Hepatic stellate cell (primary cell): ENCODE results near the gene SKAP2.

ENCODE experiments used
- DNase-seq: peaks from one replicate; pipeline ENCODE4 v3.0.0; 2011; ENCODE audit warnings: low spot score

Gene SKAP2

DNA sequence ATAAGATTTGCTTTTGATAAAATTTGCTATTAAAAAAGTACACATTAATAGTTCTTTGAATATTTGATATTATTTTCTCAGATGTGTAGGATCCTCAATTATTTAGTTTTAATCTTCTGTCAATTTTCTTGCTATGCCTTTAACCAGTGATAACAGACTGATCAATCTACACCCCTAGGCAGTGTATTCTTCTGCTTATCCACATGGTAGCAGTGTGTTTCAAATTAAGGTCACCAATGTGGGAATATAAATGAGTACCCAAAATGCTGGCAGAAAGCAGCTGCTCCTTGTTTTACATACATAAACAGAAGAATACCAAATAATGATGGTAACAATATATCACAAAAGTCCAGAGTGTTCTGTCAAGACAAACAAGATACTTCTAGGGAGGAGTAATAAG is 87.0 kb downstream of the SKAP2 start:
- DNase-seq = no peak

DNA sequence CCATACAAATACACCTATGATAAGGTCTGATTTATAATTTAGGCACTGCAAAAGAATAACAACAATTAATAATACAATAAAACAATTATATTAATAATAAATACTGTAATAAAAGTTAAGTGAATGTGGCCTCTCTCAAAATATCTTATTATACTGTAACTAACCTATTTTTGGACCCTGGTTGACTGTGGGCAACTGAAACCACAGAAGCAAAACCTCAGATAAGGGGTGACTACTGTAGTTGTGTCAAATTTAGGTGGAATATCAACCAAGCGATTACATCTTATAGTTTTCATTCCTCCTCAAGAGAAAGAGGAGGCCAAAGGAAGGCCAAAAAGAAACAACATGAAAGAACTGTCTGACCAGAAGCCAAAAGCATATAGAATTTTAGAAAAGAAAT is 103.9 kb downstream of the SKAP2 start:
- no peak for DNase-seq

DNA sequence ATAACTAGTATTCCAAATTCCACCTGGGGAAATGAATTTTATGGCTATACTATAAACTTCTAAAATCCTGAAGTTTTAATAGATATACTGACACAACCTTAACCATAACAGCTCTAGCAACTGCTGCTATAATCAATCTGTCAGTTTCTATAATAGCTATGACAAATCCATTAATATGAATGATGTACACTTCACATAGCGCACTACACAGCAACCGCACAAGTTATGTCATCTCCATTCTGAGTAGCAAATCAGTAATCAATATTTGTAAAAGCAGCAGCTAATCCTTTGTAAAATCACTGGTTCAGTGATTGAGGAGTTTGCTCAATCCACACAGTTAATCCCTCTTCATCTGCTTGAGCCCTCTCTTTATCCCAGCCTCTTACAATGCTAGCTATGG is 105.3 kb downstream of the SKAP2 start:
- no peak for DNase-seq

DNA sequence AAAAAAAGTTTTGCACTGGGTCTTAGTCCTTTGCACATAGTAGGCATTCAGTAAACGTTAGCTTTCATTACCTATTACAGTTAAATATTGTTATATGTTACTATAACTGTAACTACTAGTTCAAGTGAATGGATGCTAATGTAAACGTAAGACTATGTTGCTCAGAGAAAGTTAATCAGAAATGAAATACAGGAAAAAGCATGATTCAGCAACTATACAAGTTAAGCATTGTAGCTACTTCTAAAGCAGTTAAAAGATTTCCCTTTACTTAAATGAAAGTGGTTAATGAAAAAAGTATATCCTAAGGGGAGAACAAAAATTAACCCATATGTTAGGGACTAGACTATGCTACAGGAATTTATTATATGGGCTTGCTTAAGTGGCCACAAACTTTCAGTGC is 121.2 kb downstream of the SKAP2 start:
- no peak for DNase-seq

DNA sequence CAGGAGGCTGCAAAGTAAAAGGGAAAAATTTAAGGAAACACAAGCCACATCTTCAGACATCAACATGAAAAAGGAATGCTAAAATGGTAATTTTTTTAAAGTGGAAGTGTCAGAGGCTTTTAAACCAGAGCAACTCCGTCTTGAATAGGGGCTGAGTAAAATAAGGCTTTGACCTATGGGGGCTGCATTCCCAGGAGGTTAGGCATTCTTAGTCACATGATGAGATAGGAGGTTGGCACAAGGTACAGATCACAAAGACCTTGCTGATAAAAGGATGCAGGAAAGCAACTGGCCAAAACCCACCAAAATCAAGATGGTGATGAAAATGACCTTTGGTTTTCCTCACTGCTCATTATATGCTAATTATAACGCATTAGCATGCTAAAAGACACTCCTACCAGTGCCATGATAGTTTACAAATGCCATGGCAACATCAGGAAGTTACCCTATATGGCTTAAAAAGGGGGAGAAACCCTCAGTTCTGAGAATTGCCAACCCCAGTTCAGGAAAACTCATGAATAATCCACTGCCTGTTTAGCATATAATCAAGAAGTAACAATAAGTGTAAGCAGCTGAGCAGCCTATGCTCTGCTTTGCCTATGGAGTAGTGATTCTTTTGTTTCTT is 128.3 kb downstream of the SKAP2 start:
- no peak for DNase-seq

DNA sequence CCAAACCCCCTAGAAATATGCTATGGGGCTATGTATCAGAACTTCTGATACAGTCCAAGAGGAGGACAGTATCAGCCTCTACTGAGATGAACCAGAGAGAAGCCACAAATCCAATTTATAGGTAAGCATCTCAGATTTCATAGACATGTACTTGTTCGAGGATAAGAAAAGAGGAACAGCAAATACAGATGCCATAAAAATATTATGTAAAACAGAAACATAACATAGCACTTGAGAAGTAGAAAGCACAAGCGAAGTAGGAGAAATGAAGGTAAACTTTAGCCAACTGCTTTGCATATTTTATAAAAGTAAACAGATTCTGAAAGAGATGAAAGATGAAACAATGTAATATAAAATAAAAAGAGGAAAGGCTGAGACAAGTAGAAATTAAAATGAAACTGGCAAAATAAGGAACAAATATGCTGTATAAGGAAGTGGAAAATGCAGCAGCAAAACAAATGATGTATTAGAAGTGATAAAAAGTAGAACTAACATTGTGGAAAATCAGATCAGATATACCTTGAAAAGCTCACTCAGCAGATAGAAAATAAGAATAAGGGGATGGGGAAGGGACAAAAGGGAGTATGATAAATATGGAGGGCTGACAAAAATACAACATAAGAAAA is 135.1 kb downstream of the SKAP2 start:
- no peak for DNase-seq

DNA sequence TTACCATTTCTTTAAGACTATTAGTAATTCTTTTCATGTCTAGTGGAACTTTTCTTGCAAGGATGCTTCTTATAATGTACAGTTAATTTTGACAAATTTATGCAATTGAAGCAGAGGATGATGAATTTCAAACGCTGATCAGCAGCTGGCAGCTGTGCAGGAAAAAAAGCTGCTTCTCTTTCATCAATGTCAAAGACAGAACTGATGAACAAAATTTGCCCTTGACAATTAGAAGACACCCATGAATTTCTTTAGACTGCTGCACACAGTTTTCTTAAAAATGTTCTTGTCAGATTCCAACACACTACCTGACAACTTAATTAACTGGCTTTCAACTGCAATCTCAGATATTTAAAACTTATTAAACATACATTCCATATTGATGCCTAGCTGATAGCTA is 138.3 kb downstream of the SKAP2 start:
- DNase-seq = no peak

DNA sequence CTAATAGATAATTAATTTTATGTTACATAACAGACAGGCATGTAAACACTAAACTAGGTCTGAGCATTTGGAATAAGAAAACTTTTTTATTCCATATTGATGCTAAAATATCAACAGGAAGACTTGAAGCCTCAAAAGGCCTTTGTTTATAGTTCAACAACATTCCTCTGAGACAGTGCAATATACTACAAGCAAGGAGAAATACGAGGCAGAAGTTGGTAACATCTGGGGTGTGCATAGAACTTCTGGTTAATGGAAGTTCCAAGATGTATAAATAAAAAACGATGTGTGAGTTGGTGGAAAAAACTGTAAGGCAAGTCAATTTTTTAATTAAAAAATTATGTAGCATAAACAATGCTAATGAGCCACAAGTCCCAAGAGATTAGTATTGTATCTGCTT is 139.6 kb downstream of the SKAP2 start:
- no peak for DNase-seq

DNA sequence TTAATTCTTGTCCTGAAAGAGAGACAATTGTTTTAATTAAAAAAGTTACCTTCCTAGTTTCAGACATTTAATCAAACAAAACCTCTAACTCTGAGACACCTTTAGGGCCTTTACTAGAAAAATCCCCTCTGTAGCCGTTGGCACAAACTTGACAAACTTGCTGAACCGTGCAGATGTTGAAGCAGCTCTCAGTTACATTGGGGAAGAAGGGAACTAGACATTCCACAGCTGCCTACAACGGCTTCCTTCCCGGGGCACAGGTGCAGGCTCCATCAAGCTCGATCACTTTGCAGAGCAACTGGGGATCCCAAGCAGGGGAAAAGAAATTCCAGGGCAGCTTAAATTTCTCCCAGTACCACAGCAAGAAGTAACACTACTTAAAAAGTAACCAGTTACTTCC is 141.3 kb downstream of the SKAP2 start:
- no peak for DNase-seq

DNA sequence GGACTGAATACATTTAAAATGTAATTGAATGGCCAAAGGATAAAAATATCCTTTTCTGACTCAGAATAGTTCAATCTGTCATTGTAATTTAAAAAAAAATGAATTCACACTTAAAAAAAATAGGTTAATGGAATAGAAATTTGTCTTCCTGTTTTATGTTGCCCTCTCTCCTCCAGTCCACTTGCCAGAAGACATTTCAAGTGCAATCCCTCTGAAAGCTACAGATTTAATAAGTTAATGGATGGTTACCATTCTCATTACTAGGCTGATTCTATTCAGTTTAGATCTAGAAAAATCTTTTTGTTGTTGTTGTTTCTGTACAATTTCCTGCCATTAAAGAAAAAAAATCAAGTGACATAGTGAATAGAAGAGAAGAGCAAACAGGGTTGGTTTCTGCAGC is 142.9 kb downstream of the SKAP2 start:
- DNase-seq = no peak

DNA sequence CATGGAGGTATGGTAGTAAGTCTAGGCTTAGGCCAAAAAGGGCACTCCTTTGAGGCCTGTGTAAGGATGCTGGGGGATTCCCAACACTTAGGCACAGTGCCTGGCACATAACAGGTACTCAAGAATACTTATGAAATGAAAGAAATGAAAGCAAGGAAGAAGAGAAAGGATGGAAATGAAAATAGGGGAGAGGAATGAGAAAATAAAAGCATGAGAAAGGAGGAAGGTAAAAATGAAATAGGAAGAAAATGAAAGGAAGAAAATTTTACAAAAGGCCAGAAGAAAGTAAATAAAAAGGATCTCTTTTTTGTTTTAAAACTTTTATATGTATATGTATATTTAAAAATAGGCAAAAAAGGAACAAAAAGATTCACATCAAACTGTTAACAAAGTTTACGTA is 146.3 kb downstream of the SKAP2 start:
- no peak for DNase-seq

DNA sequence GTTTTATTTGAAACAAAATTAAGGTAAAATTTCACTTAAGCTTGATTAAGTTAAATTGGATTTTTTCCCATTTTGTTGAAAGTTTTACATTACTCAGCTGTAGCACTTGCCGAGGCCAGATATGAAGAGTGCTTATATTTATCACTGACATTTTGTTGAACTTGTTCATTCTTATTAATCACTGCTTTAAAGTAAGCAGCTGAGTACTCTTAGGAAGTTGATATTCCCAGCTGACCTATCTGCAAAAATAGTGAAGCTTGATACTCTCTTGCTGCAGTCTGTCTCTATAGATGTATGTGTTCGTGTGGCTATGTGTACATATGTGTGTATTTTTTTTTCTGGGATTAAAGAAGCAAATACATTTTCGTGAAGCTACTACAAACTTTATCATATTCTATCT is 150.0 kb downstream of the SKAP2 start:
- no peak for DNase-seq

DNA sequence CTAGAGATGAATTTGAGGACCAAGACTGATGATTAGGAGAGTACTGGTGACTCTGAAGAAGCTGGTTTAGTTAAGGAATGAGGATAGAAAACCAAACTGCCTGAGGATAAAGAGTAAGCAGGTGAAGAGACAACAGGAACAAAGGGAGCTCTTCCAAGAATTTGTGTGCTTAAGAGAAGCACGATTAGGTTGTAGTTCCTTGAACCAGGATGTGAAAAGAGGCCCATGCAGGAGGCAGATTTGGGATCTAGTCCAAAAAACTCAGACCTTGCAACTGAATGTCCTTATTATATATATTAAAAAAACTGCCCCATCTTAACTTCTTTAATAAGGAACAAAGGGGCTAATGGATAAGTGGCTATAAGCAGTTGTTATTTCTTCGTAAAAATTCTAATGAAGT is 150.4 kb downstream of the SKAP2 start:
- no peak for DNase-seq

DNA sequence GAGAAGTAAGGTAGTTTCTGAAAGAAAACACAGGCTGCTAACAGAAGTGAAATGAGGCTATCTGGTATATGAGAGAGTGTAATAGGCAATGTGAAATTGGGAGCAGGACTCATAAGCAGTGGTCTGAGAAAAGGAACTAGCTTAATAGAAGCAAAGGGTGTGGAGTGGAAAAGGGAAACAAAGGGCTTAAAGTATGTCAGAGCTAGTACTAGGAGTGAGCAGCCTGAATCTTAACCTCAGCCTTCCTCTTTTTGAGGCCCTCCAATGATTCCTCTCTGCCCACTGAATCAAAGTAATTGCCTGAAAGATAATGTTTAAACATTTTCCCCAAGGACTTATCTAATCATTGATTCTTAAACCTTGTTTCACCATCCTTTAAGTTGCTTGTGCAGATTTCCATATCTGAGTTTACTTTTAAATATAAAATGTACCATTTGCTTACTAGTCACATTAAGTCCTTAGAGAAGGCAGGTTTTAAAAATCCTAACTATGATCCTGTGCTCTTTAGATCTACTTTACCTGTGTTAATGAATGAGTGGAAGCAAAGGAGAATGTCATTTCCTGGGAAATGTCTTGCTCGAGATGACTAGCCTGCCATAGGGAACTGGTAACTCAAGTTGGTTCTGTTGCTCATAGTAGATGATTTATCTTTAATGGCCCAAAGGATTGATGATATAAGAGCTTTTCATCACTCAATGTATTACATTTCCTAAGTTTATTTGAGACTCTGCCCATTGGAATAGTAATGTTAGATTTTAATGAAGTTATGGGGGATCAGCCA is 155.0 kb downstream of the SKAP2 start:
- no peak for DNase-seq

DNA sequence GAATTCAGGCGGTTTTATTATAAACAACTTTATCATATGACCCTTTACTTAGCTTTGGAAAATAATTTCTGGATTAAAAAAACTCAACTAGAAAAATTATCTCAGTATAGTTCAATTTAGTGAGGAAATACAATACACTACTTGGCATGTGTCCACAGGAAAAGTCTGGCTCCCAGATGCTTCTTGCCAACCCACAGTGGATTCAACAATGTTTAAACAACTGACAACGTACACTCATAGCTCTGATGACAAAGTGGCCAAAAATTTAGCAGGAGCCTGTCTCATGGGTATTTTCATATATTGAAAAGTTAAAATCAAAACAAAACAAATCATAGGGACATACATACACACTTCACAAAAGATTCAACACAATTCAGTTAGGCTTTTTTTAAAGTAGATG is 158.8 kb downstream of the SKAP2 start:
- peak; percentile 63 for DNase-seq

DNA sequence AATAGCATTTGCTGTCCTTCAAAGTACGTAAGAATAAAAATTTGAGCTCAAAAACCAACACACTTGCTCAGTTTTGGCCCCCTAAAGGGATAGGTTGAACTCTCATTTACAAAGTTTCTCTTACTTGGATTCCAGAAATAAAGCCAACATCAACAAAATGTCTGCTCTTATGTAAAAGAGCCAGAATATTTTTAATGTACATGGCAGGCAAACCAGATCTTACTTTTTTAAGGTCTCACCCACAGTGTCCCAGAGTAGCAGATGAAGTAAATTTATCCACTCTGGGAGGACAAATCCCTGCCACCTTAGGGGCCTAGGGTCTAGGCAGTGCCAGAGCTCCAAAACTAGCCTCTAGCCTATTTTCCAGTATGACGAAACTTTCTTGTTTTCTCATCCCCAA is 159.6 kb downstream of the SKAP2 start:
- no peak for DNase-seq

DNA sequence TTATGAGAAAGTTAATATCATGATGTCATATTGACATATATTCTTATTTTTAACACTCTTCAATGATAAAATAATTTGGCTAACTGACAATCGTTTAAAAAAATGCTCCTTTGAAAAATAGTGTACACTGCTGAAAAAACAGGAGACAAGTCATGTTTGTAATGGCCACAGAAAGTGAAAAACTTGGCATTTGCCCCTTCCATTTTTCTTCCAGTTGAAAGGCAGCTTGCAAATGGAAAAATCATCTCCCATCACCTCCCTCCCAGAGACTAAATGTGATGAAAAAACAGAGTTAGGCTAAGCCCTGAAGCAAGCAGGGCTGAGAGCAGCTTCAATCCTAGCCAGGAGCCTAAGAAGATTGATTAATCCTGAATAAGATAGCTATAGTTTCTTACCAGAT is 160.4 kb downstream of the SKAP2 start:
- no peak for DNase-seq

DNA sequence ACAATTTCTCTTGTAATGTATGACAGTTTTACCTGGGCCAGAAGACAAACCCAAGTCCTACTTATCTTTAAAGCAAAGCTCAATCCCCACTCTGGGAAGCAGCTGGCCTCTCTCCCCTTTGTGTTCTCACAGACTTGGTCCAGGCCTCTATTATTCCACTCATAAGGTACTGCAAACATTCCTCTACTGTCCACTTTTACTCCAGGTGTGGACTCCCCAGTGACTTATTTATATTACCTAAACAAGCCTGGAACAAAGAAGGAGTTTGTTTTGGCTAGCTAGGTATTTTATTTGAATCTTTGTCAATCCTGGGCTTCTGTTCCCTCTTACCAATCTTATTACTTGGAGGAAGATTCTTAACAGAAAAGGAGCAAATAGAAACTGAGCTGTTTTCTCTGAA is 163.5 kb downstream of the SKAP2 start:
- no peak for DNase-seq

DNA sequence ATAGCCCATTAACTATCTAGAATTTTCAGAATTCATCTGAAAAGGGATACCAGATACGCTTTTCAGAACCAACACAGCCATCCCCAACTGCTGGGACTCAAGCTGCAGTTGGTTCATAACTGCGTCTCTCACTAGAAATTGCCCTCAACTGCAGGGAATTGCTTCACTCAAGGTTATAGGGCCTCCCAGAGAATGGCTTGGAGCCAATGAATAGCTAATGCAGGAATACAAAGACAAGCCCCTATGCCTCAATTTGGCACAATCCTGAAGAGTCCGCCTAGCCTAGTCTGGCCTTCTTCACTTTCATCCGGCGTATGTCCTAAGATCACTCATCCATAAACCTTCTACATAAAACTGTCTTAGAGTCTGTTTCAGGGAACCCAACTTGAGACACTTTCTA is 164.0 kb downstream of the SKAP2 start:
- DNase-seq = no peak

DNA sequence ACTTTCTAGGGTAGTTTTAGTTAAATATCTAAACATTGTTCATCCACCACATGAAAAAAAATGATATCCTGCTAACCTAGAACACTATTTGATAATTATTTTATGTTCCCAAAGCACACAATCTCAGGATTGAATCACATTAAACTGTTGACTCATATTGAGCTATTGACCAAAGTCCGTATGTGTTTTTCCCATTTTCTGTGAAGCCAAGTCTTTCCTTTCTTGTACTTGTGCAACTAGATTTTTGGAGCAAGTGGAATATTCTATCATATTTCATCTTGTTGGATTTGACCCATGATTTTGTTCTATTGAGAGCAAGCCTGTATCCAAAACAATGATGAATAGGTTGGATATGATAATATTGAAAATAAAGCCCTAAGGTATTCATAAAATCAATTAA is 164.6 kb downstream of the SKAP2 start:
- DNase-seq = no peak

DNA sequence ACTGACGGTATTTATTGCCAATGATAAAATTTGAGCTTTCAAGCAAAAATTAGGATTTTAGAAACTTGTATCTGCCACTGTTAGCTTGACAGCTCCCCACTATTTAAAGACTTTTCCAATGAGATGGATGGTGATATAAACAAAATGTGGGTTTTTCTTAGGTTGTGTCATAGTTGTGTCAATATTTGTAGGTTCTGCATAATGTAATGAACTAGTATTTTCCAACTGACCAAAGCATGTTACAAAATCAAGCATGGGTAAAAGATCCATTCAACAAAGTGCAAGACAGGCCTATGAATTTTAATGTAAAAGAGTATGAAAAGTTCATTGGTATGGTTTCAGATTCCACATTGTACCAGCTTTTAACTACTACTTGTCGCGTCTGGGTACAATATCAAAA is 165.6 kb downstream of the SKAP2 start:
- DNase-seq = no peak

DNA sequence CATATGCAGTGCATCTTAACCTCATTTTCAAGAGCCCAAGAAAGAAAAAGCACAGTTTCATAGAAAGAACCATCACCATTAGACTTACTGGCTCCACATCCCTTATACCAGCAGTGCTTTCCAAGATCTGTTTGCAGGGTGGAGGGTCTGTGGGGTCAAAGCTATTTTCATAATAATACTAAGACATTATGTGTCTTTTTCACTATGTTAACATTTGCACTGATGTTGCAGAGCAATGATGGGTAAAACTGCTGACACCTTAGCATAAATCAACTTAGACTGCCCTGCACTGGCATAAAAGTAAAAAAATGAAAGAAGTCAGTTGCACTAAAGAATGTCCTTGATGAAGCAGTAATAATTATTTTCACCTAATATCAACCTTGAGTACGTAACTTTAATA is 166.2 kb downstream of the SKAP2 start:
- no peak for DNase-seq

DNA sequence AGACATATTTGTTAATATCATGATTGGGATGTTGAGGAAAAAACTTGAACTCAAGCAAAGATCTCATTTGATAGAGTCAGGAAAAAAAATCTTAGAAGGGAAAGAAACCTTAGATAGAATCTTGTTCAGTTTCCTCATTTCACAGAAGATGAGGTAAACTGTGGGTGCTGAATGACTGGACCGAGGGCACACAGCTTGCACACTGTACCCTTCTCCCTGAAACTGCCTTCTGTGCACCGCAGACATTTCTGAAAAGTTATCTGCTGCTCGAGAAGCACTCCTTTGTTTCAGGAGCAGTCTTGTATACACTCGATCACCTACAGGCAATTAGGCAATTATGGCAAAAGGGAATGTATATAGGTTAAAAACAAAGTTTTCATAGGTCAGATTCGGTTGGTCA is 167.4 kb downstream of the SKAP2 start:
- DNase-seq = no peak

DNA sequence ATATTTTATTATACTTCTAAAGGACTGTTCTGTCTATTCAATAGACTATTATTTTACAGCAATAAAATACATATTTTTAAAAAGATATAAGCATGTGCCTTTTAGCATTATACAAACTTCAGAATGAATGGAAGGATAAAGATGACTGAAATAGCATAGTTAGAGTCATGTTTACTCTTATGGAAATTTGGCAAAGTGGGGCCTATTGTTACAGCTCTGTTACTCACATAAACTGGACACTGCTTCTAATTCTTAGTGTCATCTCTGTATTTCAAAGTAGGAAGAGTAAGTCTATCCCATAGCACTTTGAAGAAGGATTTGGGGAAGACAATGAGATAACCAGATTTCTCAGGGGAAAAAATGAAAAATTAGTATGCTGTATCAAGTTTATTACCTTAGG is 168.2 kb downstream of the SKAP2 start:
- no peak for DNase-seq
